HepG2 (cell line): Measurements from ENCODE around the gene GGPS1. TPM values are rescaled to one million over a fixed set of nuclear protein-coding genes. Genes with fewer than 3 reads are reported as not detected.

Experiments
- AFF4 ChIP-seq: sonication (generic); formaldehyde crosslinking; IDR thresholded peaks from 2 replicates; pipeline ENCODE4 v1.4.0; 2020; ENCODE audit warnings: missing genetic modification reagents
- HES4 ChIP-seq: sonication (generic); formaldehyde crosslinking; IDR thresholded peaks from 2 replicates; pipeline ENCODE4 v1.9.0; 2021; ENCODE audit warnings: mild to moderate bottlenecking, missing genetic modification reagents, borderline replicate concordance
- SAP130 ChIP-seq: IDR thresholded peaks from 2 replicates; pipeline ENCODE4 v1.6.1; 2016; ENCODE audit warnings: low read depth
- SP1 ChIP-seq, 2 experiments: fragments of 450-650 bp in 1 of 2; sonication (generic) in 1 of 2; formaldehyde crosslinking in 1 of 2; IDR thresholded peaks; 2 replicates each; pipeline versions ENCODE4 v1.4.0 to v1.6.1; 2016 to 2020; ENCODE audit warnings: missing genetic modification reagents in 1 of 2
- ZNF33A ChIP-seq: sonication (generic); formaldehyde crosslinking; IDR thresholded peaks from 2 replicates; pipeline ENCODE4 v1.5.1; 2020; ENCODE audit warnings: missing genetic modification reagents, mild to moderate bottlenecking, moderate library complexity, borderline replicate concordance
- ZNF367 ChIP-seq: sonication (generic); formaldehyde crosslinking; IDR thresholded peaks from 2 replicates; pipeline ENCODE4 v1.4.0; 2020; ENCODE audit warnings: missing genetic modification reagents, borderline replicate concordance
- ZNF44 ChIP-seq: sonication (generic); formaldehyde crosslinking; IDR thresholded peaks from 2 replicates; pipeline ENCODE4 v1.5.1; 2020; ENCODE audit warnings: mild to moderate bottlenecking, missing genetic modification reagents
- ZNF709 ChIP-seq: sonication (generic); formaldehyde crosslinking; IDR thresholded peaks from 2 replicates; pipeline ENCODE4 v1.5.0; 2020; ENCODE audit warnings: mild to moderate bottlenecking, missing genetic modification reagents
- ZSCAN20 ChIP-seq: sonication (generic); formaldehyde crosslinking; IDR thresholded peaks from 2 replicates; pipeline ENCODE4 v1.4.0; 2020; ENCODE audit warnings: missing genetic modification reagents, mild to moderate bottlenecking, borderline replicate concordance
- ZSCAN31 ChIP-seq: sonication (generic); formaldehyde crosslinking; IDR thresholded peaks from 2 replicates; pipeline ENCODE4 v1.5.0; 2020; ENCODE audit warnings: low read depth, mild to moderate bottlenecking, missing genetic modification reagents
- polyA plus RNA-seq, 8 experiments: library from polyadenylated mRNA; depleted of rRNA in 3 of 8; stranded (reverse) in 7 of 8; unstranded in 1 of 8; fragments of >200 nt; fragmentation: Illumina TruSeq in 4 of 8; extraction: Trizol in 4 of 8; gene quantifications; 2 replicates each; pipeline versions ENCODE4 v1.2.1 to v1.2.3, GENCODE V29; 2011 to 2016; ENCODE audit warnings: low read depth in 4 of 8, missing spikeins in 1 of 8, mixed read lengths in 1 of 8; ENCODE audit not compliant: insufficient read depth in 1 of 8
- total RNA-seq, 5 experiments: library from RNA; depleted of rRNA; stranded (reverse); fragments of >200 nt; fragmentation: Illumina TruSeq; extraction: Trizol; gene quantifications; 2 replicates each; pipeline ENCODE4 v1.2.3, GENCODE V29; 2016; ENCODE audit warnings: low read depth in 1 of 5
- TF ChIP-seq, protein P1 (sequence below): sonication (generic); formaldehyde crosslinking; IDR thresholded peaks from 2 replicates; pipeline ENCODE4 v1.8.1; 2022; ENCODE audit warnings: mild to moderate bottlenecking, missing genetic modification reagents
- TF ChIP-seq, protein P2 (sequence below): sonication (generic); formaldehyde crosslinking; IDR thresholded peaks from 2 replicates; pipeline ENCODE4 v1.5.0; 2020; ENCODE audit warnings: missing genetic modification reagents, mild to moderate bottlenecking, borderline replicate concordance
- TF ChIP-seq, protein P3 (sequence below): sonication (generic); formaldehyde crosslinking; IDR thresholded peaks from 2 replicates; pipeline ENCODE4 v1.4.0; 2020; ENCODE audit warnings: missing genetic modification reagents, borderline replicate concordance
- TF ChIP-seq, protein P4 (sequence below): sonication (generic); formaldehyde crosslinking; IDR thresholded peaks from 2 replicates; pipeline ENCODE4 v1.4.0; 2020; ENCODE audit warnings: missing genetic modification reagents

GGPS1 gene
- total and polyA plus RNA-seq, 2 of the 13 experiments (the other 11 are each of a cell fraction or from before 2014, with no cell fraction given): 28.8 to 42.6 TPM

DNA sequence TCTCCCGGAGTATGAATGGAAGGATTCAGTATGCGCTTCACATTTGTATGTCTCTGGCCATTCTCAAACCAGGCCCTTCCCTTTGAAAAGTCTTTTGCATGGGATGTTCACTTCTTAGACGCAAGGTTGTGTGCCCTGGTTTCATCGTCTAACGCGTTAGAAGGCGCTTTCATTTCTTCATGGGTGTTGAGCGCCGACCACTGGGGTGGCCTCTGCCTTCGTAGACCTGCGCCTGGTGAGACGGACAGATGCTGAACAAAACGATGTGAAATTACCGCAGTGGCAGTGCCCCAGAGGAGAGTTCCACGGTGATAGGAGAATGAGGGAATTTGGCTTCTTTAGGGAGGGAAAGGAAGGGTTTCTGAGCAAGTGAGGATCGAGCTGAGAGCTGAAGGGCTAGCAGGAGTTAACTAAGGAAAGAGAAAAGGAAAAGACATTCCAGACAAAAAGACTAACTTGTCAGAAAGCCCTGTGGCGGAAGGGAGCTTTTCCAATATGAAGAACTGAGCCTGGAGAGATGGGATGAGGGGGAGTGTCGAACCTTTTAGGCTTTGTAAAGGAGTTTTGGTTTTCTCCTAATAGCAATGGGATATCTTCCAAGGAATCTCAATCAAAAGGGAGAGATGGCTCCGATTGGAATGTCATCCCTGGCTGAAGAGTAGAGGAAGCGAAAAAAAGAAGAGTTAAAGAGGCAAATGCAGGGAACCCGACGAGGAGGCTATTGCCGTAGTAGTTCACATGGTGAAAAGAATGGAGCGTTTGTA is 951 bp downstream of the GGPS1 start (continued):
- TF ChIP-seq, protein P1, sequence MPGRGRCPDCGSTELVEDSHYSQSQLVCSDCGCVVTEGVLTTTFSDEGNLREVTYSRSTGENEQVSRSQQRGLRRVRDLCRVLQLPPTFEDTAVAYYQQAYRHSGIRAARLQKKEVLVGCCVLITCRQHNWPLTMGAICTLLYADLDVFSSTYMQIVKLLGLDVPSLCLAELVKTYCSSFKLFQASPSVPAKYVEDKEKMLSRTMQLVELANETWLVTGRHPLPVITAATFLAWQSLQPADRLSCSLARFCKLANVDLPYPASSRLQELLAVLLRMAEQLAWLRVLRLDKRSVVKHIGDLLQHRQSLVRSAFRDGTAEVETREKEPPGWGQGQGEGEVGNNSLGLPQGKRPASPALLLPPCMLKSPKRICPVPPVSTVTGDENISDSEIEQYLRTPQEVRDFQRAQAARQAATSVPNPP (CRISPR knock-in tag): no peak
- no peak for TF ChIP-seq ZNF367 (CRISPR knock-in tag)
- 0 out of 2 replicates have a peak, but pooled peaks have one; percentile 15 for TF ChIP-seq ZNF709 (CRISPR knock-in tag)
- TF ChIP-seq ZSCAN20 (CRISPR knock-in tag): no peak
- TF ChIP-seq SP1 (IDR thresholded peaks at IDR 0.05): no peak
- 0 out of 2 replicates have a peak, but pooled peaks have one; percentile 0 for TF ChIP-seq SP1 (CRISPR knock-in tag; IDR thresholded peaks at IDR 0.05)
- TF ChIP-seq, protein P2, sequence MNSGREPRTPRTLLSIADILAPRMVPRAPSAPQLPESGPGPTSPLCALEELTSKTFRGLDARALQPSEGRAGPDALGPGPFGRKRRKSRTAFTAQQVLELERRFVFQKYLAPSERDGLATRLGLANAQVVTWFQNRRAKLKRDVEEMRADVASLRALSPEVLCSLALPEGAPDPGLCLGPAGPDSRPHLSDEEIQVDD (CRISPR knock-in tag): 0 out of 2 replicates have a peak, but pooled peaks have one; percentile 56
- 0 out of 2 replicates have a peak, but pooled peaks have one; percentile 29 for TF ChIP-seq AFF4
- no peak for TF ChIP-seq ZNF33A (CRISPR knock-in tag)
- 0 out of 2 replicates have a peak, but pooled peaks have one; percentile 14 for TF ChIP-seq HES4 (CRISPR knock-in tag)
- TF ChIP-seq, protein P3, sequence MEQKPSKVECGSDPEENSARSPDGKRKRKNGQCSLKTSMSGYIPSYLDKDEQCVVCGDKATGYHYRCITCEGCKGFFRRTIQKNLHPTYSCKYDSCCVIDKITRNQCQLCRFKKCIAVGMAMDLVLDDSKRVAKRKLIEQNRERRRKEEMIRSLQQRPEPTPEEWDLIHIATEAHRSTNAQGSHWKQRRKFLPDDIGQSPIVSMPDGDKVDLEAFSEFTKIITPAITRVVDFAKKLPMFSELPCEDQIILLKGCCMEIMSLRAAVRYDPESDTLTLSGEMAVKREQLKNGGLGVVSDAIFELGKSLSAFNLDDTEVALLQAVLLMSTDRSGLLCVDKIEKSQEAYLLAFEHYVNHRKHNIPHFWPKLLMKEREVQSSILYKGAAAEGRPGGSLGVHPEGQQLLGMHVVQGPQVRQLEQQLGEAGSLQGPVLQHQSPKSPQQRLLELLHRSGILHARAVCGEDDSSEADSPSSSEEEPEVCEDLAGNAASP (CRISPR knock-in tag): 0 out of 2 replicates have a peak, but pooled peaks have one; percentile 3
- TF ChIP-seq ZNF44 (CRISPR knock-in tag): no peak
- TF ChIP-seq, protein P4, sequence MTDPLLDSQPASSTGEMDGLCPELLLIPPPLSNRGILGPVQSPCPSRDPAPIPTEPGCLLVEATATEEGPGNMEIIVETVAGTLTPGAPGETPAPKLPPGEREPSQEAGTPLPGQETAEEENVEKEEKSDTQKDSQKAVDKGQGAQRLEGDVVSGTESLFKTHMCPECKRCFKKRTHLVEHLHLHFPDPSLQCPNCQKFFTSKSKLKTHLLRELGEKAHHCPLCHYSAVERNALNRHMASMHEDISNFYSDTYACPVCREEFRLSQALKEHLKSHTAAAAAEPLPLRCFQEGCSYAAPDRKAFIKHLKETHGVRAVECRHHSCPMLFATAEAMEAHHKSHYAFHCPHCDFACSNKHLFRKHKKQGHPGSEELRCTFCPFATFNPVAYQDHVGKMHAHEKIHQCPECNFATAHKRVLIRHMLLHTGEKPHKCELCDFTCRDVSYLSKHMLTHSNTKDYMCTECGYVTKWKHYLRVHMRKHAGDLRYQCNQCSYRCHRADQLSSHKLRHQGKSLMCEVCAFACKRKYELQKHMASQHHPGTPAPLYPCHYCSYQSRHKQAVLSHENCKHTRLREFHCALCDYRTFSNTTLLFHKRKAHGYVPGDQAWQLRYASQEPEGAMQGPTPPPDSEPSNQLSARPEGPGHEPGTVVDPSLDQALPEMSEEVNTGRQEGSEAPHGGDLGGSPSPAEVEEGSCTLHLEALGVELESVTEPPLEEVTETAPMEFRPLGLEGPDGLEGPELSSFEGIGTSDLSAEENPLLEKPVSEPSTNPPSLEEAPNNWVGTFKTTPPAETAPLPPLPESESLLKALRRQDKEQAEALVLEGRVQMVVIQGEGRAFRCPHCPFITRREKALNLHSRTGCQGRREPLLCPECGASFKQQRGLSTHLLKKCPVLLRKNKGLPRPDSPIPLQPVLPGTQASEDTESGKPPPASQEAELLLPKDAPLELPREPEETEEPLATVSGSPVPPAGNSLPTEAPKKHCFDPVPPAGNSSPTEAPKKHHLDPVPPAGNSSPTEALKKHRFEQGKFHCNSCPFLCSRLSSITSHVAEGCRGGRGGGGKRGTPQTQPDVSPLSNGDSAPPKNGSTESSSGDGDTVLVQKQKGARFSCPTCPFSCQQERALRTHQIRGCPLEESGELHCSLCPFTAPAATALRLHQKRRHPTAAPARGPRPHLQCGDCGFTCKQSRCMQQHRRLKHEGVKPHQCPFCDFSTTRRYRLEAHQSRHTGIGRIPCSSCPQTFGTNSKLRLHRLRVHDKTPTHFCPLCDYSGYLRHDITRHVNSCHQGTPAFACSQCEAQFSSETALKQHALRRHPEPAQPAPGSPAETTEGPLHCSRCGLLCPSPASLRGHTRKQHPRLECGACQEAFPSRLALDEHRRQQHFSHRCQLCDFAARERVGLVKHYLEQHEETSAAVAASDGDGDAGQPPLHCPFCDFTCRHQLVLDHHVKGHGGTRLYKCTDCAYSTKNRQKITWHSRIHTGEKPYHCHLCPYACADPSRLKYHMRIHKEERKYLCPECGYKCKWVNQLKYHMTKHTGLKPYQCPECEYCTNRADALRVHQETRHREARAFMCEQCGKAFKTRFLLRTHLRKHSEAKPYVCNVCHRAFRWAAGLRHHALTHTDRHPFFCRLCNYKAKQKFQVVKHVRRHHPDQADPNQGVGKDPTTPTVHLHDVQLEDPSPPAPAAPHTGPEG (CRISPR knock-in tag): peak; percentile 34; the same call in 1 of the 2 replicates
- peak; percentile 42; the same call in 1 of the 2 replicates for TF ChIP-seq ZSCAN31 (CRISPR knock-in tag)
- peak; percentile 15; the same call in 1 of the 2 replicates for TF ChIP-seq SAP130
